ENCODE measurements around the gene CD2.

DNA sequence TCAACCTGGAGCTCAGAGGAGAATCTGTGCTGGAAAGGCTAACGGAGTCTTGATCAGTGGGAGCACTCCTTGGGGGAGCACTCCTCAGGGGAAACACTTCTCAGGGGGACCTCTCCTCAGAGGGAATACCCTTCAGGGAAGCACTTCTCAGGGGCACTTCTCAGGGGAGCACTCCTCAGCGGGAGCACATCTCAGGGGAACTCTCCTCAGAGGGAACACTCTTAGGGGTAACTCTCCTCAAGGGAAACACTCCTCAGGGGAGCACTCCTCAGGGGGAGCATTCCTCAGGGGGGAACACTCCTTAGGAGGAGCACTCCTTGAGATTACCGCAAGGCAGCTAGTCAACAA is 41.2 kb downstream of the CD2 start:
- TF ChIP-seq, protein P1, sequence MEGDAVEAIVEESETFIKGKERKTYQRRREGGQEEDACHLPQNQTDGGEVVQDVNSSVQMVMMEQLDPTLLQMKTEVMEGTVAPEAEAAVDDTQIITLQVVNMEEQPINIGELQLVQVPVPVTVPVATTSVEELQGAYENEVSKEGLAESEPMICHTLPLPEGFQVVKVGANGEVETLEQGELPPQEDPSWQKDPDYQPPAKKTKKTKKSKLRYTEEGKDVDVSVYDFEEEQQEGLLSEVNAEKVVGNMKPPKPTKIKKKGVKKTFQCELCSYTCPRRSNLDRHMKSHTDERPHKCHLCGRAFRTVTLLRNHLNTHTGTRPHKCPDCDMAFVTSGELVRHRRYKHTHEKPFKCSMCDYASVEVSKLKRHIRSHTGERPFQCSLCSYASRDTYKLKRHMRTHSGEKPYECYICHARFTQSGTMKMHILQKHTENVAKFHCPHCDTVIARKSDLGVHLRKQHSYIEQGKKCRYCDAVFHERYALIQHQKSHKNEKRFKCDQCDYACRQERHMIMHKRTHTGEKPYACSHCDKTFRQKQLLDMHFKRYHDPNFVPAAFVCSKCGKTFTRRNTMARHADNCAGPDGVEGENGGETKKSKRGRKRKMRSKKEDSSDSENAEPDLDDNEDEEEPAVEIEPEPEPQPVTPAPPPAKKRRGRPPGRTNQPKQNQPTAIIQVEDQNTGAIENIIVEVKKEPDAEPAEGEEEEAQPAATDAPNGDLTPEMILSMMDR (IDR thresholded peaks at IDR 0.05): no peak
- TF ChIP-seq POLR2A (IDR thresholded peaks at IDR 0.05; ENCODE audit: low read depth): no peak

Data from esophagus muscularis mucosa (tissue), 3 donors.